HG03108 (cell line): Measurements from ENCODE around the gene SLC52A1.
A peak's percentile ranks its signal among the peaks of the same experiment; 100 is the strongest.
"Not testable (repeated sequence)": the region's sequence is repeated elsewhere in the genome, so short reads cannot be mapped to it uniquely, and the experiment has no call there.

Experiments
- ATAC-seq: cut with Tn5 transposase; IDR thresholded peaks from one replicate; pipeline ENCODE4 v1.9.1; 2021; ENCODE audit warnings: moderate library complexity; ENCODE audit not compliant: unreplicated experiment

The SLC52A1 gene

DNA sequence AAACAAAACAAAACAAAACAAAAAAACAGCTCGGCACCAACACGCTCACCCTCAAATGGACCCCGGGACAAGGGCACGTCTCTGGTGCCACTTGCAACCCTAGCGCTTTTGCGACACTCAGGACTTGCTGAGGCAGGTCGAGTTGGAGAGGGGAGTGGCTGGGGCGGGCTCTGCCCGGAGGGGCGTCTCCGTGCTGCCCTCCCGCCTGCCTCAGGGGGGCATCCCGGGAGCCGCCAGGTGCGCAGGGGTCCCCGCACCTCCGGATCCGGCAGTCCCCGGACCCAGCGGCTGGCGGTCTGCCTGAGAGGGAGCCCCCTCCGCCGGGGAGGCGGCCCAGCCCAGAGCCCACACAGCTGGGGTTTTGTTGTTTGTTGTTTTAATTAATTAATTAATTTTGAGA is at the start of gene SLC52A1:
Gene SLC52A1 (minus strand): TSS at position 112 of the 400 bp plus-strand sequence. CDS start 820 bp downstream, outside the sequence.
- no peak for ATAC-seq

DNA sequence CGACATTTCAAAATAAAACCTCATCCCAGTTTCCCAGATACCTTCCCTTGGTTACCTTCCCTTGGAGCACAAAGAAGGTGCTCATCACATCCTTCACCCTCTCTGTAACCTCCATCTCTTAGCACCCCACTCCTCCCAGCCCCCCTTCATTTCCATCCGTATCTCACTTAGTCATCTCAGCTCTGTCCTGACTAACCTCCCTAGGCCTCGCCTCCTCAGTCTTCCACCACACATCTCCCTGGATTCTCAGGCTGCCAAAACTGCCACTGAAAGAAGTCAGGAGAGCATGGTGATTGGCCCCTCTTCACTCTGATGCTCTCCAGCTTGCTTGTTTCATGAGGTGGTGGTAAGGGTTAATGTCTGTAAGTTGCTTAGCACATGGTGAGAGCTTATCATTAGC is 45.4 kb upstream of the SLC52A1 start:
- ATAC-seq: no peak

DNA sequence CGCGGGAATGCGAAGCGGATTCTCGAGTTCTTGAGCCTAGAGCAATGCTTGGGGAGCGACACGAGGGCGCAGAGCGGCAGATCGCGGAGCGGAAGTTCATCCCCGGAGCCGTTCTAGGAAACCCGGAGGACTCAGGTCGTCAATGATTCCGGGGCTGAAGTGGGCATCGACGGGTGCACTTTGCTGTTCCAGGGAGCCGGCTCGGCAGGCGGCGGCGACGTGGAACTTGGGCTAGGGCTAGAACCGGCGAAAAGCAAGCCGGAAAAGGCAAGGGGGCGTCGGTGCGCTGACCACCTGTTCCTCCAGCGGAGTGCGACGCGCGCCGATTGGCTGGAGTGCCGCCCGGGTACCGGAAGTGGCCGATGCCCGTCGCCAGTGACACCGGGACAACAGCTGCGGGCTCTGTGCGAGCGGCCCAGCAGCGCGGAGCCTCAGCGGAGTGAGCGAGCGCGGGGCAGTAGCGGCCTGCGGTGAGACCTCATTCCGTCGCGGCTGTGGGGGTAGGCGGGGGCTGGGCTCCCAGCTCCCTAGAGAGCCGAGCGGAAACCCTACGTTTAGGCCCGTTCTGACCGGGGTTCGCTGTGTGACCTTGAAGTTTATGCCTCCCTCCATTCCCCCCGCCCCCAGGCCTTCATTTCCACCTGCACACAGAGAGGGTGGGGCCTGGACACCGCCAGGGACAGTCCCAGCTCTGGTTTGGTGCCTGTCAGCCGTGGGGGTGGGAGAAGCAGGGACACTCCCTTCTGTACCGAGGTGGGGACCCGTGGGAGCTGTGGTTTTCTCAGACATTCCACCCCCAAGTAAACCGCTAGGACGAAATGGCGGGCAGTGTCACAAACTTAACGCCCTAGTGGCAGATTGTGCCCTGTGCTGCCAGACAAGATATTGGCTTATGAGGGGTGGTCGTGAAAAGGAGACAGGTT is 43.1 kb upstream of the SLC52A1 start, which contains the start of gene ZFP3:
Gene ZFP3 (plus strand): TSS at position 362 of the 923 bp plus-strand sequence. CDS start 13,038 bp downstream, outside the sequence.
- peak; percentile 69 for ATAC-seq

DNA sequence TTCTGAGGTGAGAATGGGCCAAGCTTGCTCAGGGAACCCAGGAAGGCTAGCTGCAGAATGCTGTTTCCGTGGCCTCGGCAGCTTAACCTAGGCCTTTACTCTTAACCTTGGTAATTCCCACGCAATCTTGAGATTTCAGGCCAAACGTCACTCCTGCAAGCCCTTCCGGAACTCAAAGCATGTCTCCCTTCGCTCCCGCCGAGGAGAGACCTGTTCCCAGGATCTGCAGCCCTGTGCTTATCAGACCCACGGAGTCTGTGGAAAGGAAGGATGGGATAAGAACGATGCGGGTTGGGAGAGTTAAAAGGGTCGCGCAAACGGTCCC is 42.5 kb upstream of the SLC52A1 start:
- no peak for ATAC-seq

DNA sequence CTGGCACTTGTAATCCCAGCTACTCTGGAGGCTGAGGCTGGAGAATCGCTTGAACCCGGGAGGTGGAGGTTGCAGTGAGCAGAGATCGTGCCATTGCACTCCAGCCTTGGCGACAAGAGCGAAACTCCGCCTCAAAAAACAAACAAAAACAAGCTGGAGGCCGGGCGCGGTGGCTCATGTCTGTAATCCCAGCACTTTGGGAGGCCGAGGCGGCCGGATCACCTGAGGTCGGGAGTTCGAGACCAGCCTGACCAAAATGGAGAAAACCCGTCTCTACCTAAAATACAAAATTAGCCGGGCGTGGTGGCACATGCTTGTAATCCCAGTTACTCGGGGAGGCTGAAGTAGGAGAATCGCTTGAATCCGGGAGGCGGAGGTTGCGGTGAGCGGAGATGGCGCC is 42.0 kb upstream of the SLC52A1 start:
- ATAC-seq: not testable (repeated sequence)

DNA sequence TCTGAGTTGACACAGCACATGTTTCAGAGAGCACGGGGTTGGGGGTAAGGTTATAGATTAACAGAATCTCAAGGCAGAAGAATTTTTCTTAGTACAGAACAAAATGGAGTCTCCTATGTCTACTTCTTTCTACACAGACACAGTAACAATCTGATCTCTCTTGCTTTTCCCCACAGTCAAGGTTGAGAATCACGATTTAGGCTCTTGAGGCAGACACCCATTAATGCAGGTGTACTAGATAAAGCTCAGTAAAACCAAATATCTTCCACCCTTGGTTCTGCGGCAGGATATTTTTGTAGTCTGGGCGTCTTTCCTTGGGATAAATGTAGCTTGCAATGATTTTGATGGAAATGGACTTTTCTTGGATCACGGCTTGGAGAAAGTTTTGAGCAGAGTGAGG is 40.2 kb upstream of the SLC52A1 start:
- not testable (repeated sequence) for ATAC-seq

DNA sequence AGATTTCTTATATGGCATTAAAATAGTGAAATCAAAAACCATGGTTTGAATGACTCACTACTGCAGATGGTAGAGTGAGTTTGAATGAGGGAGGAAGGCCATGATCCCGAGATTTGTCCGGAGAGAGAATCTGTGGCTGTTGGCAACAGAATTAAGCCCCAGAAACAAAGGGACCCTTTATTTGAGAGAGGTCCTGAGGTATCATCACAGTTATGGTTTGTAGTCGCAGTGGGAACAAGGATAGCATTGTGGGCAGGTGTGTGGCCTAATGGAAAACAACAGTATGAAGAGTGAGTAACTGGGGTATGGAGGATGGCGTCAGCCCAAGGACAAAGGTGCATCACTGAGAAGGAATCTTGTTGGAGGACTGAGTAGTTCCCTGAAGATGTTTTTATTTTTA is 34.5 kb upstream of the SLC52A1 start:
- no peak for ATAC-seq

DNA sequence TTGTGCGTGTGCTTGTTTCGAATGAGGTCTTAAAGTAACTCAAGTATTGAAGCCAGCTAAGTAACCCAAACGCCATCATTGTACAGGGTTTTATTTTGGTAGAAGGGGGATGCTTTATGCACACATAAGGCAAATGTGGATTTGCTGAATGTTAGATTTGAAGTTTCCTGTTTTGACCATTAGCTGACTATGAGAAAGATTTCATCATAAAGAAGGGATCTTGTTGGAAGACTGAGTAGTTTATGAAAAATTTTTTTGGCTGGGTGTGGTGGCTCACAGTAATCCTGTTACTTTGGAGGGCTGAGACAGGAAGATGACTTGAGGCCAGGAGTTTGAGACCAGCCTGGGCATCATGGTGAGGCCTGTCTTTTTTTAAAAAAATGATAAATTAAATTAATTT is 33.0 kb upstream of the SLC52A1 start:
- ATAC-seq: no peak

DNA sequence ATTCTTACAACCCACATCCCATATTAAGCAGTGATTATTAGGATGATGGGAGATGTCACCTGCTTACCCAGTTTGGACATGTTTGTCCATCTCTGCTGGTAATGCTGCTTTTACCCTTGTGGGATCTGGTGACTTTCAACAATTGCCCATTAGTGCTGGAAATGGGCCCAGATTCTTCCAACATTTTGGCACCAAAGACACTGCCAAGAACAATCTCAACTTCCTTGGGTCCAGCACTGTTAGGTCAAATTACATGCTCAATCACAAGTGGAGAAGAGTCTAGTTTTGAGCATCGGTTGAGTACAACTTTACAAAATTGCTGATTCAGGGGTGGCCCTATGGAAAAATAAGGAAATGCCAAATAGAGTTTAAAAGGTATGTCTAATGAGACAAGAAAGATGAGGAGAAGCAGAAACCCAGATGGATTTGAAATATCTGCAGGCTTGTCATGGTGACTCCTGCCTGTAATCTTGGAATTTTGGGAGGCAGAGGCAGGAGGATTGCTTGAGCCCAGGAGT is 30.1 kb upstream of the SLC52A1 start:
- ATAC-seq: no peak

DNA sequence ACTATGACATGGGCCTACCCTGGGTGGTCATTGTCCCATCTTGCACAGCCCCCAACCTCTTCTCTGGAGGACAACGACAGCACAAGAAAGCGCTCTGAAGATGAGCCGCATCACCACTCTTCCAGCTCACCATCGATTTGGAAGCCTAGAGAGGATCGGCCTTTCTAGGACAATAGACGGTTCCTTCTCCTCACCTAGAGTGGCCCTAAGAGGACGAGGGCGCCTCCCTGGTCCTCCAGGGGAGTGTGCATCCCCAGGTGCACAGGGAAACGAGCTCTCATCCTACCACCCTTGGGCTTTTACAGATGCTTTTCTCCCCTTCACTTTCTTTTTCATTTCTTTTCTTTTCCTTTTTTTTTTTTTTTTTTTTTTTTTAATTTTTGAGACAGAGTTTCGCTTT is 20.3 kb upstream of the SLC52A1 start:
- no peak for ATAC-seq

DNA sequence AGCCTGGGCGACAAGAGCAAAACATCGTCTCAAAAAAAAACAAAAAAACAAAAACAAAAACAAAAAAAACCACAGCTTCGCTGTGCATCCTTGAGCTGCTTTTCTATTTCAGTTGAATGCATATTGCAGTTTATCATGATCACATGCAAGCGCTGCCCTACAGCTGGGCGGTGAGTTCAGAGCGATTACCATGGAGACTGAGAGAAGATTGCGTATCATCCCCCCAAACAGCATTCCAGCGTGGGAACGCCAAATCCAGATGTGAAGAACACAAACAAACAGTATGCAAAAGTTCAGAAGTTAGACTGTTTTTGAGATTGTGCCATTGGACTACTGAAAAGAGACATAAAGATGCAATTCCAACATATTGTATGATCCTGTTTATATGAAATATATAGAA is 15.1 kb upstream of the SLC52A1 start:
- no peak for ATAC-seq

DNA sequence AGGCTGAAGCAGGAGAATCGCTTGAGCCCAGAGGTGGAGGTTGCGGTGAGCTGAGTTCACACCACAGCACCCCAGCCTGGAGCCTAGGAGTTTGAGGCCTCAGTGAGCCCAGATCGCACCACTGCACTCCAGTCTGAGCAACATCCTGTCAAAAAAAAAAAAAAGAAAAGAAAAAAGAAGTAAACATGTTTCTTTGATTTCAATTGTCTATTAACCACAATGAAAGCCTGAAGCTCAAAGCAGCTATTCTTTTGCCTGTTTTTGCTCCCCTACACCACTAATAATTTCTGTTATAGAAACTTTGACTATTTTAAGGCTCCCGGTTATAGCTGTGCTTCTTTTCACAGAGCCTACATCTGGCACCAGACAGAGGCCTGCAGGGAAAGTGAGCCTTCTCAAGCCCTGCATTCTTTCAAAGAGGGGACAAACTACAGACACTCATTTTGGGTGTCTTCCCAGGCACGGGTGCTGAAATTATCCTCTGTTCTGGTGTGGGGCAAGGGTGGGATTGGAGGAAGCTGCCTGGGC is 14.2 kb upstream of the SLC52A1 start:
- ATAC-seq: no peak

DNA sequence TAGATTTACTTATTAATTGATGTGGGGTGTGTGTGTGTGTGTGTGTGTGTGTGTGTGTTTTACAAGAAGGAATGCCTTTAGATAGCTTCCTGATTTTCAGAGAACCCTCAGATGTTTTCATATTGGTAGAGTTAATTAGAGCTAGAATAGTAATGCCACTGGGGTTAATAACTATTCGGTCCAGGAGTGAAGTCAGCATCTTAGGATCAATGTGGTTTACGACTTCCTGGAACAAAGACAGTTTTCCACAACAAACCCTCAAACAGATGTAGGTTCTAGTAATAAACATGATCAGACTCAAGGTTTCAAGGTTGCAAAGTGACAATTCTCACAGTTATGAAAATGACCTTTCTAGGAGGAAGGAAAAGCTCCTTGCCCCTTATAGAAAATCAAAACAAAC is 12.2 kb upstream of the SLC52A1 start:
- no peak for ATAC-seq

DNA sequence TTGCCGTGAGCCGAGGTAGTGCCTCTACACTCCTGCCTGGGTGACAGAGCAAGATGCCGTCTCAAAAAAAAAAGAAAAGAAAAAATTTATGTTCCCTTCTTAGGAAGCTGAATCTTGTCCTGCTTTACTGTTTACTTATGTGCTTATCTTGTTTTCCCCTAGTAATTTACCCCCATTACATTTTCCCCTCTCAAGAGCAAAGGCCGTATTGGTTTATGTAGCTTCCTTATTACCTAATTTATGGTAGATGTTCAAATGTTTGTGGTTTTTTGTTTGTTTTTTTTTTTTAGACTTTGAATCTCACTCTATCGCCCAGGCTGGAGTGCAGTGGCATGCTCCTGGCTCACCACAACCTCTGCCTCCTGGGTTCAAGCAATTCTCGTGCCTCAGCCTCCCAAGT is 10.3 kb upstream of the SLC52A1 start:
- ATAC-seq: no peak

DNA sequence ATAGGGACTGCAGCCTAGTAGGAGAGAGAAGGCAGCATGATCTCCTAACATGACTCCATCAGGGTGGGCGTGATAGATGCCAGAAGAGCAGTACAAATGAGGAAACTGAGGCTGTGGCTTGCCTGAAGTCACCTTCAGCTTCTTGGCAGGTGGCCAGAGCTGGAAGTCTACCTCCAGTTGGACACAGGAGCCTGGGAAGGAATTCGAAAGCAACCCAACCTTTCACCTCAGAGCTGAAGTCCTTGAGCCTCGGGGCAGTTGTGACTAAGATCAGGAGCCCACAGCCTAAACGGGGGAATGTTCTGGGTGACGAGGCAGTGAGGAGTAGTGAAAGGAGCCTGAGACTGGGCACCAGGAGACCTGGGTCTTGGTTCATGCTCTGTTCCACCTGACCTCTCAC is 9.4 kb upstream of the SLC52A1 start:
- ATAC-seq: no peak

DNA sequence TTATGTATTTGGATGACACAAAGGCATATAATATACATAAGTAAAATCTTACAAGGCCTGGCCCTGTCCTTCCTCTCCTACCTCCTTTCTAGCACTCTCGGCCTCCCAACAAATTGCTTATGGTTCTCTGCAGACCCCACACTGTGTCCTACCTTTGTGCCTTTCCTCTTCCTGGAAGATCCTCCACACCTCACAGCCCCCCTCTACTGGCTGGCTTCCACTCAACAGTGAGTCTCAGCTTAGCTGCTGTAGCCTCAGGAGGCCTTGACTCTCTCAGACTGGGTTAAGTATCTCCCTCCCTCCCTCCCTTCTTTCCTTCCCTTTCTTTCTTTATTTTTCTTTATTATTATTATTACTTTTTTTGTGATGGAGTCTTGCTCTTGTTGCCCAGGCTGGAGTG is 8.3 kb upstream of the SLC52A1 start:
- no peak for ATAC-seq

DNA sequence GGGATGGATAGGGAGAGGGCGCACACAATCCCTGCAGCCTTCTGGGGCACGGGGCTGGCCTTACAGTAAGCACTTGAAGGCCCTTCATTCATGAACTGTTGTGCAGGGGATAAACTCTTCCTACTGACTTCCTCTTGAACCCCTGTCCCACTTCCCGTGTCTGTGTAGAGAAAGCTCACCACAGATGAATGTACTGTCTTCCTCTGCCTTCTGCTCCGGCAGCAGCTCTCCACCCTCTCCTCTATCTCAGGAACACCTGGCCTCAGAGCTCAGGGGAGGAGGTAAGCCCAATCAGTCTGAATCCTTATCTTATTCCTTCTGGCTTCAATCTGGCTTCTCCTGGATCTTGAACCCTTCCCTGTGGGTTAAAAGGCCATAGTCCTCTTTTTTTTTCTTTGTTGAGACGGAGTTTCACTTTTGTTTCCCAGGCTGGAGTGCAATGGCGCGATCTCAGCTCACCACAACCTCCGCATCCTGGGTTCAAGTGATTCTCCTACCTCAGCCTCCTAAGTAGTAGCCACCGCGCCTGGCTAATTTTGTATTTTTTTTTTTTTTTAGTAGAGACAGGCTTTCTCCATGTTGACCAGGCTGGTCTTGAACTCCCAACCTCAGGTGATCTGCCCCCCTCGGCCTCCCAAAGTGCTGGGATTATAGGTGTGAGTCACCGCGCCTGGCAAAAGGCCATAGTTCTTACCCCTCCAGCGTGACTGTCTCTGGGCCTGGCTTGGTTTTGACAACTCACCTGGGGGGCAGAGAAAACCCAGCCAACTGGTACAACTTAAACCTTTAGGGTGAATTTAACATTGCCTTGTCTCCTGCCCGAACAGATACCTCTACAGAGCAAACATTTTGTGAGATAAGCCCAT is 7.2 kb upstream of the SLC52A1 start:
- no peak for ATAC-seq

DNA sequence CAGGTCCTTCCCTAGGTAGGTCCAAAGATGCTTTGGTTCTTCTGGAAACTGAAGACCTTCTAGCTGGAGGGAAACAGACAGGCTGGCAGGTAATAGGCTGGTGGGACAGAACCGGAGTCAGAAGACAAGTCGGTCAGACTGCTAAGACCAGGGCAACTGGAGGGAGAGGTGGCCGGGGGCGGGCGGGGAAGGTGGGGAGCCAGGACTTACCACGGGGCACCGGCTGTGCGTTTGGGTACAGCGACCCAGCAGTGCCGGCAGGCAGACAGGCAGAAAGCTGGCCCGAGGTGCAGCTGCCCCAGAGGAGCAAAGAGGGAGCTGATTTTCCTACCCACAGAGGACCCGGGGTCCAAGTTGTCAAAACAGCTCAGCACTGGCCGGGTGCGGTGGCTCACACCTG is 575 bp downstream of the SLC52A1 start:
- no peak for ATAC-seq

DNA sequence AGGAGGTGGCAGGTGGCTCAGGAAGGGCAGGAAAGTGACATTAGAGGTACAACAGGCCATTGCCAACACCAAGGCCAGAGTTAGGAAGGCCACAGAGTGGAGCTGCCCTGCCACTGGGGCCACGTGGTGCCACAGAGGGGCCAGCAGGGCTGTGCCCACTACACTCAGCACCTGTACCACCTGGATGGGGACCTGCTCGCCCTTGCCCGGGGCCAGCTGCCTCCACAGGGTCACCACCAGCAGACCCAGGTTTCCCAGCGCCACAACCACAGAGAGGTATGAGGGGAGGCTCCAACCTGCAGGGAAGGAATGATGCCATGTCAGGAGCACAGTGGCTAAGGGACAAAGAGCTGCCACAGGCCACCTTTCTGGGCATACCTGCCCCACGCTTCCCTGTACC is 1.2 kb downstream of the SLC52A1 start:
- no peak for ATAC-seq

DNA sequence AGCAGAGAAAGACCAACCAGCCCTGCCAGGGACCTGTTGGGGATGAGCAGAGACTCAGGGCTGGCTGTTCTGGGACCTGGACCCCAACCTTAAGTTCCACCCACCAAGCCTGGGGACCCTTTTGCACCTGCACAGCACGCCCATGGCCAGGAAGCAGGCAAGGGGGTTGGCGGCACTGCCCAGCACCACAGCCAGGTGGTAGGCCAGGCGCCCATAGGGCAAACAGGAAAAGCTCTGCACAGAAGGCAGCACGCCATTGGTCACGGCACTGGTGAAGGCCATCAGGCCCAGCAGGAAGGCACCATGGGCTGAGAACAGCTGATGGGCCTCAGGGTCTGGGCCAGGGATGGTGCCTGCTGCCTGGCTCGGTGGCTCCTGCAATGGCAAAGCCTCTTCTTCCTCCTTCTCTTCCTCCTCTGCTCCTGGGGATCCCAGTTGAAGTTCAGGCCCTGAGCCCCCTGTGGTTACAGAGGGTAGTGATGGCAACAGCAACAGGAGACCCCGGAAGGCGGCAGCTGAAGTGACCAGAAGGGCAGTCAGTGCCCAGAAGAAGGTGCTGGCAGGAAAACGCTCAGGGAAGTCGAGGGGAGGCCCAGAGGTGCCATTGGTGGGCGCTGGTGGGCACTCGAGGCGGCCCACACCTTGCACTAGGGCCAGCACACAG is 1.7 kb downstream of the SLC52A1 start:
- no peak for ATAC-seq

DNA sequence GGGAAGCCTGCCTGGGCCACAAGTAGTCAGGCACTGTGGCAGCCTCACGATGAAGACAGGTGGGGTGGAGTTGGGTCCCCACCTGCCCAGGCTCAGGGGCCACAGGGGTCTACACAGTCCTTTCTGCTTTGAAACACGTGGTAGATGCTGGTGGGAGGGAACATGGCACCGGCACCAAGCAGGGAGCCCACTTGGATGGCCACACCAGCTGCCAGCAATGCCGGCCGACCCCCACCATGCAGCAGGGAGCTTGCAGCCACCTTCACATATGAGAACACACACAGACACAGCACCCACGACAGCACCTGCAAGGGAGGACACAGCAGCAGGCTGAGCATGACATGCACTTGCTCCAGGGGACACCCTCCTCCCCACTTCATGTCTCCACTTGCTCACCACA is 2.4 kb downstream of the SLC52A1 start:
- no peak for ATAC-seq
